Measurements from ENCODE around the gene GTPBP6. TPM values are rescaled to one million over a fixed set of nuclear protein-coding genes. Genes with fewer than 3 reads are reported as not detected.

GTPBP6 gene
- total RNA-seq, 1 donor from 2014 or later: 53.5 TPM

DNA sequence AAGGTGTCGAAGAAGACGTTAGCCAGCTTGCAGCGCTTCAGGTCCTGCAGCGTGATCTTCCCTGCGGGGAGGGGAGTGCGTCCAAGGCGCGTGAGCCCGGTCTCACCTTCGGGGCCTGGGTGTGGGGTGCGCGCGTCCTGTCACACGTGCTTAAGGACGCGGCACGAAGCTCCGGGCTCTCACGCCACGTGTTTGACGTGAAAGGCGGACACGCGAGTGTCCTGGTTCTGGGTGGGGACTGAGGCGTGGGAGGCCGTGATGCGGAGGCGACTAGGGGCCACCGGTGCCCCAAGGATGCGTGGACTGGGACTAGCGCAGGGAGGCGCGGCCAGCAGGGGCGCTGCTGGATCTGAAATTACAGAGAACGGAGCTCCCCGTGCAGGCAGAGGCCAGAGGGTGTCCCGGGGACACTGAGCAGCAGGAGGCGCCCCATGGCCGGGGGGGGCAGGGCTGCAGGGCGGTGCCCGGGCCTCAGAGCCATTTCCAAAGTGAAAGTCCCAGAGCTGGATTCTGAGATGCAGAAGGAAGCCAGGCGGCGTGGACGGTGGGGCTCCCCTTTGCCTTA, 20.3 kb upstream of the GTPBP6 start:
- peaks cover 24% of the 10 kb centered on the region for H3K36me3 Mint-ChIP-seq
- H3K4me3 Mint-ChIP-seq: no peak overlapping the region
- H3K27me3 Mint-ChIP-seq: no peaks in the 10 kb centered on the region
- TF ChIP-seq, protein P1, sequence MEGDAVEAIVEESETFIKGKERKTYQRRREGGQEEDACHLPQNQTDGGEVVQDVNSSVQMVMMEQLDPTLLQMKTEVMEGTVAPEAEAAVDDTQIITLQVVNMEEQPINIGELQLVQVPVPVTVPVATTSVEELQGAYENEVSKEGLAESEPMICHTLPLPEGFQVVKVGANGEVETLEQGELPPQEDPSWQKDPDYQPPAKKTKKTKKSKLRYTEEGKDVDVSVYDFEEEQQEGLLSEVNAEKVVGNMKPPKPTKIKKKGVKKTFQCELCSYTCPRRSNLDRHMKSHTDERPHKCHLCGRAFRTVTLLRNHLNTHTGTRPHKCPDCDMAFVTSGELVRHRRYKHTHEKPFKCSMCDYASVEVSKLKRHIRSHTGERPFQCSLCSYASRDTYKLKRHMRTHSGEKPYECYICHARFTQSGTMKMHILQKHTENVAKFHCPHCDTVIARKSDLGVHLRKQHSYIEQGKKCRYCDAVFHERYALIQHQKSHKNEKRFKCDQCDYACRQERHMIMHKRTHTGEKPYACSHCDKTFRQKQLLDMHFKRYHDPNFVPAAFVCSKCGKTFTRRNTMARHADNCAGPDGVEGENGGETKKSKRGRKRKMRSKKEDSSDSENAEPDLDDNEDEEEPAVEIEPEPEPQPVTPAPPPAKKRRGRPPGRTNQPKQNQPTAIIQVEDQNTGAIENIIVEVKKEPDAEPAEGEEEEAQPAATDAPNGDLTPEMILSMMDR (conservative IDR thresholded peaks at IDR 0.05): no peak
- H3K4me1 Mint-ChIP-seq (ENCODE audit: unreplicated experiment): no peaks in the 10 kb centered on the region
- no peak overlapping the region for H3K27ac Mint-ChIP-seq
- H3K9me3 Mint-ChIP-seq: no peaks in the 10 kb centered on the region
- no peak for DNase-seq (ENCODE audit: extremely low spot score, unreplicated experiment)

DNA sequence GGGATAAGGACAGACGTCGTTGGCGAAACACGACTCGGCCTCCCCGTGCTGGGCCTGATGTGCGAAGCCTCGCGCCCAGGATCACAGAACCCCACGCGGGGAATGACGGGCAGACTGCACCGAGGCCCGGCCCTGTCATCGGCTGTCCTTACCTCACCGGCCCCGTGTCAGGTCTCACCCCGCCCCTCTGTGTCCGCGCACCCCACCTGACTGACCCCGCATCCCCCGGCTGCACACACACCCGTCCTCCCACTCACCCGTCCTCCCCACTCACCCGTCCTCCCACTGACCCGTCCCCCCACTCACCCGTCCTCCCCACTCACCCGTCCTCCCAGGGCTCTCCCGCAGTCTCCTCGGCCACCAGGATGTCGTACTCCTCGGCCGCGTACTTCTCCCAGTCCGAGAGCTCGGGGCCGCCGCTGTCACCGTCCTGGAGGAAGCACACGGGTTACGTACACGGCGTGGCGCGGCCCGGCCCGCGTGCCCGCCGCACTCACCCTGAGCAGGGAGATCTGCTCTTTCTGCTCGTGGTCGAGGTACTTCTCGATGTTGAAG, 19.8 kb upstream of the GTPBP6 start:
- no peaks in the 10 kb centered on the region for H3K9me3 Mint-ChIP-seq
- peaks cover 24% of the 10 kb centered on the region for H3K36me3 Mint-ChIP-seq
- no peak for DNase-seq (ENCODE audit: extremely low spot score, unreplicated experiment)
- no peaks in the 10 kb centered on the region for H3K4me1 Mint-ChIP-seq (ENCODE audit: unreplicated experiment)
- H3K27ac Mint-ChIP-seq: no peak overlapping the region
- no peak overlapping the region for H3K4me3 Mint-ChIP-seq
- TF ChIP-seq, protein P1 (conservative IDR thresholded peaks at IDR 0.05): no peak
- H3K27me3 Mint-ChIP-seq: no peaks in the 10 kb centered on the region

DNA sequence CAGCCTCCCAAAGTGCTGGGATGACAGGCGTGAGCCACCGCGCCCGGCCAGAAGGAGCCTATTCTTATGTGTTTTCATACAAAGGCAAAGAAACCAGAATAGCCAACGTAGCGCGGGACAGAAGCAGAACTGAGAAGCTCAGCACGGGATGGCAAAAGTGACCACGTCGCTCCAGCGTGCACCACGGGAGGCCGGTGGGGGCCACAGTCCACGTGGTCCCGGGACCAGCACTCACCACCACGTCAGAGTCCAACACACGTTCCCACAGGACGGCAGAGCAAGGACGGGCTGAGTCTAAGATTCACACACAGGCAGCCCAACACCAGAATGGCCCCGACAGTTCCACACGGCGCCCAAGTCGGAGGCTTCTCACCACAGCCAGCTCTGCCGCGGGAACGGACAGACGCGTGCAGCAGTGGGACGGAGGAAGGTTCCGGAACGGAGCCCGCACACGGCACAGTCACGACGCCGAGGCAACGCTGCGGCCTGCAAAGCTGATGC, 18.8 kb upstream of the GTPBP6 start:
- Mint-ChIP-seq H3K9me3 (no peaks in the 10 kb centered on the region), H3K27me3 (no peaks in the 10 kb centered on the region), H3K4me3 (no peak overlapping the region), H3K4me1 (ENCODE audit: unreplicated experiment) (no peaks in the 10 kb centered on the region), H3K27ac (no peak overlapping the region), H3K36me3 (peaks cover 24% of the 10 kb centered on the region)
- TF ChIP-seq, protein P1 (conservative IDR thresholded peaks at IDR 0.05): no peak
- DNase-seq (ENCODE audit: extremely low spot score, unreplicated experiment): no peak

DNA sequence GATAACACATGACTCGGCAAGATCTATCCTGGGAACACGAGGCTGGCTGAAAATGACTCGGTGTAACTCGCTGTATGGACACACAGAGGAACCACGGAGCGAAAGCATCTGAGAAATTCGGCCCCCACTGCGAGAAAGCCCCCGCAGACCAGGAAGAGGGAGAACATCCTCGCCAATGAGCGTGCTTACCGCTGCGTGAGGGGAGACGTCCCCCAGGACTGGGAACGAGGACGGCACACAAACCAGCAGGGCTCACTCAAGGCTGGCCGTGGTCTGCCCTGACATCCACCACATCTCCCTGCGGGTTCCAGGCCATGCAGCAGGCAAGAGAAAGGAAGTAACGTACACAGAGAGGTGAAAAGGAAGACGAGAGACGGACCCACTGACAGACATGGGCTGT, 17.6 kb upstream of the GTPBP6 start:
- no peak overlapping the region for H3K27ac Mint-ChIP-seq
- TF ChIP-seq, protein P1 (conservative IDR thresholded peaks at IDR 0.05): no peak
- peaks cover 20% of the 10 kb centered on the region for H3K36me3 Mint-ChIP-seq
- H3K9me3 Mint-ChIP-seq: no peaks in the 10 kb centered on the region
- no peaks in the 10 kb centered on the region for H3K27me3 Mint-ChIP-seq
- no peak for DNase-seq (ENCODE audit: extremely low spot score, unreplicated experiment)
- no peak overlapping the region for H3K4me3 Mint-ChIP-seq
- H3K4me1 Mint-ChIP-seq (ENCODE audit: unreplicated experiment): no peaks in the 10 kb centered on the region

DNA sequence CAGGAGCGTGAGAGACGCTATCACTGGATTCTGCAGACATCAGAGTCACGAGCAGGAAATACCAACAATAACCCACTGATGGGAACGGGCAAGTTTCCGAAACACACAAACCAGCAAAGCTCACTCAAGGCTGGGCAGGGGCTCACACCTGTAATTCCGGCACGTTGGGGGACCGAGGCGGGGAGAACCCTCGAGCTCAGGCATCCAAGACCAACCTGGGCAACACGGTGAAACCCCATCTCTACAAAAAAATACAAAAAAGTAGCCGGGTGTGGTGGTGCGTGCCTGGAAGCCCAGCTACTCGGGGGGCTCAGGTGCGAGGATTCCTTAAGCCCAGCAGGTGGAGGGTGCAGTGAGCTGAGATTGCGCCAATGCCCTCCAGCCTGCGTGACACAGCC, 17.2 kb upstream of the GTPBP6 start:
- H3K27ac Mint-ChIP-seq: no peak overlapping the region
- DNase-seq (ENCODE audit: extremely low spot score, unreplicated experiment): no peak
- TF ChIP-seq, protein P1 (conservative IDR thresholded peaks at IDR 0.05): no peak
- H3K27me3 Mint-ChIP-seq: no peaks in the 10 kb centered on the region
- peaks cover 20% of the 10 kb centered on the region for H3K36me3 Mint-ChIP-seq
- H3K4me3 Mint-ChIP-seq: no peak overlapping the region
- H3K4me1 Mint-ChIP-seq (ENCODE audit: unreplicated experiment): no peaks in the 10 kb centered on the region
- no peaks in the 10 kb centered on the region for H3K9me3 Mint-ChIP-seq

Measured in type B pancreatic cell (in vitro differentiated cells).